ENCODE measurements around the gene GNAZ. TPM values are rescaled to one million over a fixed set of nuclear protein-coding genes. Genes with fewer than 3 reads are reported as not detected.

GNAZ gene
- total and polyA plus RNA-seq, 2 donors (not counting 1 experiment from before 2014, with no cell fraction given) = 2.8 to 9.1 TPM

- H3K4me3 Mint-ChIP-seq = no peak overlapping the region
- intact Hi-C loops (cut with micrococcal nuclease) = no loop called here
- no peak overlapping the region for H3K4me3 ChIP-seq (ENCODE audit: control extremely low read depth in 1 of 5, extremely low read depth in 1 of 5, insufficient read depth in 1 of 5, low read depth in 2 of 5, low read length in 4 of 5)
These were observed 48.6 kb downstream of the GNAZ start for GRCh38 chr22:23118647-23119493.

More at GRCh38 chr22:23118647-23119493, 48.6 kb downstream of the GNAZ start:
- CTCF ChIA-PET = interaction anchor here (1.1 to 6.7 kb wide), 5 partner anchors 9 to 160 kb away, joined by 3 to 84 read pairs (median 4); partner anchors contain the start of gene GNAZ
- no peaks in the 10 kb centered on the region for H3K27me3 ChIP-seq (replicated peaks in 1 of 4; ENCODE audit: control extremely low read depth in 1 of 4, control insufficient read depth in 3 of 4, insufficient read depth in 4 of 4, low read length in 3 of 4)
- Mint-ChIP-seq H3K27me3 (no peaks in the 10 kb centered on the region), H3K27ac (peak overlapping the region; percentile 73), H3K4me1 (peaks cover 14% of the 10 kb centered on the region), H3K9me3 (ENCODE audit: insufficient read depth) (no peaks in the 10 kb centered on the region)
- no peak overlapping the region for H3K9ac ChIP-seq (ENCODE audit: low read length)
- H3K27ac ChIP-seq (ENCODE audit: low read length in 2 of 2) = peak overlapping the region in 1 of 2 donors; percentile 19
- H3K36me3 ChIP-seq (replicated peaks in 1 of 2; ENCODE audit: control extremely low read depth in 1 of 2, control insufficient read depth in 1 of 2, extremely low read depth in 1 of 2, insufficient read depth in 2 of 2, low read length in 1 of 2) = no peaks in the 10 kb centered on the region
- peaks cover 5 to 12% of the 10 kb centered on the region in 2 donors for H3K4me1 ChIP-seq (ENCODE audit: control insufficient read depth in 2 of 2, insufficient read depth in 2 of 2, low read length in 2 of 2)
- no peaks in the 10 kb centered on the region for H3K9me3 ChIP-seq (ENCODE audit: control extremely low read depth in 1 of 3, control insufficient read depth in 2 of 3, insufficient read depth in 1 of 3, low read length in 2 of 3)
- TF ChIP-seq EZH2 (IDR thresholded peaks at IDR 0.05; ENCODE audit: borderline replicate concordance, insufficient read depth, low read depth, low read length, poor library complexity, severe bottlenecking) (no peak), CTCF (IDR thresholded peaks at IDR 0.05) (no peak)
- WGBS (ENCODE audit: insufficient coverage) = 94% methylated on average over 7 of the region's 7 CpGs
- H4K20me1 ChIP-seq (ENCODE audit: control insufficient read depth, insufficient read depth, low read length, poor library complexity, severe bottlenecking) = no peaks in the 10 kb centered on the region
- DNase-seq (no peak), ATAC-seq (ENCODE audit: low read depth) (no peak)
- peak overlapping the region; percentile 79 for H2AFZ ChIP-seq (ENCODE audit: insufficient read depth, low read depth, low read length, poor library complexity, severe bottlenecking)
- POLR2A ChIA-PET = no interaction called here
- no peaks in the 10 kb centered on the region for H3K79me2 ChIP-seq (ENCODE audit: control insufficient read depth, insufficient read depth, low read length)
- peak overlapping the region; percentile 52 for H3K4me2 ChIP-seq (replicated peaks; ENCODE audit: low read depth, low read length, poor library complexity, severe bottlenecking)

Data from B cell (primary cell).